ENCODE data around the gene POLDIP3.
"Not testable (repeated sequence)": the region's sequence is repeated elsewhere in the genome, so short reads cannot be mapped to it uniquely, and the experiment has no call there.

POLDIP3 gene

DNA sequence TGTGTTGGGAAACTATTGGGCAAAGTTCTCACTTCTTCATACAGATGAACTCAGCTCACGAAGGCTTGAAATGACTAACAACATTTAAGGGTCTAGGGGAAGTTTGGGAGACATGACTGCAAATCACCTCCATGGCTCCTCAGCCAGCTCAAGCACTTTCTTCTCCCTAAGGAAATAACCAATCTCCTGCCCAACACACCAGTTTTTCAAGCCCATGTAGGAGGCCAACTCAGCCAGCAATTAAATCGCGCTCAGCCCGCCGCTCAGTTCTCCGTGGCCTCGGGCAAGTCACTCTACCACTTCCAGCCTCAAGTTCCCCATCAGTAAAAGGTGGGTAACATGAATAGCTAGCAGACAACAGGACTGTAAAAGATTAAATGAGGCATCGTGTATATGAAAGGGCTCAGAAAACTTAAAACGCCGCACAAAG is 796 bp downstream of the POLDIP3 start:
- FAIRE-seq (no peak), DNase-seq (ENCODE audit: insufficient read length) (no peak)
- TF ChIP-seq POLR2AphosphoS5 (IDR thresholded peaks at IDR 0.05; ENCODE audit: low read depth, low read length), result peak; percentile 47
- TF ChIP-seq TAF1 (IDR thresholded peaks at IDR 0.05; ENCODE audit: borderline replicate concordance, low read depth, low read length), result no peak

DNA sequence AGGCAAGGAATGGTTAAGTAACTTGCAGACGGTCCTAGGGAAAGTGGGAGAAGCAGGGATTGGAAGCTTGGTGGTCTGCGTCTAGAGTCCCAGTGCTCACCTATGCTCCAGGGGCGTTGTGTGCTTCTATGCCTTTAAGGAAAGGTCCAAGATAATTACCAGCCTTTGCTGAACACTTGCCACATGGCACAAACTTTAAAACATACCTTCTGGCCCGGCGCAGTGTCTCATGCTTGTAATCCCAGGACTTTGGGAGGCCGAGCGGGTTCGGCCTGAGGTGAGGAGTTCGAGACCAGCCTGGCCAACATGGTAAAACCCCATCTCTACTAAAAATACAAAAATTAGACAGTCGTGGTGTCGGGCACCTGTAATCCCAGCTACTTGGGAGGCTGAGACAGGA is 2.3 kb downstream of the POLDIP3 start:
- FAIRE-seq (no peak), DNase-seq (ENCODE audit: insufficient read length) (no peak)
- TF ChIP-seq POLR2AphosphoS5 (IDR thresholded peaks at IDR 0.05; ENCODE audit: low read depth, low read length), result no peak
- no peak for TF ChIP-seq TAF1 (IDR thresholded peaks at IDR 0.05; ENCODE audit: borderline replicate concordance, low read depth, low read length)
- TF ChIP-seq POLR2A (IDR thresholded peaks at IDR 0.05; ENCODE audit: low read depth, low read length), result no peak

DNA sequence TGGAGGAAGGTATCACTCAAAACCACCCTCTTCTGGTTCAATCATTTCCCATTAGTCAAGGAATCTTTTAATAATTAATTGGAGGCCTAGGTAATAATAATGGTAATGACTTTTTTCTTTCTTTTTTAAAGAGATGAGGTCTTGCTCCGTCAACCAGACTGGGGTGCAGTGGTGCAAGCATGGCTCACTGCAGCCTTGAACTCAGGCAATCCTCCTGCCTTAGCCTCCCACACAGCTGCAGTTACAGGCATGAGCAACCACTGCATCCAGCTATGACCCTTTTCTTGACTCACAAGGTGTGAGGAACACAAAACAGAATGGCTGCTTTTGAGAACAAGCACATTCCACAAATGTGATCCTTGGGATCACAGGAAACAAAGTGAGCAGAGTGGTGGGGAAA is 3.6 kb downstream of the POLDIP3 start:
- no peak for FAIRE-seq
- no peak for TF ChIP-seq POLR2AphosphoS5 (IDR thresholded peaks at IDR 0.05; ENCODE audit: low read depth, low read length)
- TF ChIP-seq TAF1 (IDR thresholded peaks at IDR 0.05; ENCODE audit: borderline replicate concordance, low read depth, low read length), result no peak
- TF ChIP-seq POLR2A (IDR thresholded peaks at IDR 0.05; ENCODE audit: low read depth, low read length), result no peak
- no peak for DNase-seq (ENCODE audit: insufficient read length)

GRCh38 chr22:42610186-42610585 is 4.5 kb downstream of the POLDIP3 start:
- TF ChIP-seq TAF1 (IDR thresholded peaks at IDR 0.05; ENCODE audit: borderline replicate concordance, low read depth, low read length) (no peak), POLR2AphosphoS5 (IDR thresholded peaks at IDR 0.05; ENCODE audit: low read depth, low read length) (no peak), POLR2A (IDR thresholded peaks at IDR 0.05; ENCODE audit: low read depth, low read length) (no peak)
- no peak for DNase-seq (ENCODE audit: insufficient read length)
- FAIRE-seq, result no peak

DNA sequence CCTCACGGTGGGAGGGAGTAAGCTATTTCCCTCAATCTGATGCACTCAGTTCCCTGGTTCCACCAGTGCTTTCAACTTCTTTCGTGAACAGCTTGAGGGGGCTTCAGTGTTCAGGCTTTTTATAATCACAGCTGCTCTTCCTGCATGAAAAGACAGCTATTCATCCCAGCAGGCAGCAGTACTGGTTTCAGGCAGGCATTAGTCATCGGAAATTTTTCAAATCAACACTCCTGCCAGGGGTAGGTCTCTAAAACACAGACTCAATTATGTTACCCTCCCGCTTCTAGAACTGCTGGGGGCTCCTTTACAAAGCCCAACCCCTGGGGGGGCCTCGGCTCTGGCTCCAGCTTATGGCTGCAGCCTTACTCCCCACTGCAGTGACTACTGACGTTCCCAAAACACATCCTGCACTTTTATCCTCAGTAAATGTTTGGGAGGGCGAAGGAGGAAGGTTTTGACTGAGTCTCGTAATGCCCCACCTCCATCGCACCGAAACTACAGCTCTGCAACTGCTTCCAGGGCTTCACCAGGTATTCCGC is 5.8 kb downstream of the POLDIP3 start:
- no peak for TF ChIP-seq POLR2A (IDR thresholded peaks at IDR 0.05; ENCODE audit: low read depth, low read length)
- no peak for TF ChIP-seq TAF1 (IDR thresholded peaks at IDR 0.05; ENCODE audit: borderline replicate concordance, low read depth, low read length)
- no peak for TF ChIP-seq POLR2AphosphoS5 (IDR thresholded peaks at IDR 0.05; ENCODE audit: low read depth, low read length)
- FAIRE-seq (no peak), DNase-seq (ENCODE audit: insufficient read length) (no peak)

DNA sequence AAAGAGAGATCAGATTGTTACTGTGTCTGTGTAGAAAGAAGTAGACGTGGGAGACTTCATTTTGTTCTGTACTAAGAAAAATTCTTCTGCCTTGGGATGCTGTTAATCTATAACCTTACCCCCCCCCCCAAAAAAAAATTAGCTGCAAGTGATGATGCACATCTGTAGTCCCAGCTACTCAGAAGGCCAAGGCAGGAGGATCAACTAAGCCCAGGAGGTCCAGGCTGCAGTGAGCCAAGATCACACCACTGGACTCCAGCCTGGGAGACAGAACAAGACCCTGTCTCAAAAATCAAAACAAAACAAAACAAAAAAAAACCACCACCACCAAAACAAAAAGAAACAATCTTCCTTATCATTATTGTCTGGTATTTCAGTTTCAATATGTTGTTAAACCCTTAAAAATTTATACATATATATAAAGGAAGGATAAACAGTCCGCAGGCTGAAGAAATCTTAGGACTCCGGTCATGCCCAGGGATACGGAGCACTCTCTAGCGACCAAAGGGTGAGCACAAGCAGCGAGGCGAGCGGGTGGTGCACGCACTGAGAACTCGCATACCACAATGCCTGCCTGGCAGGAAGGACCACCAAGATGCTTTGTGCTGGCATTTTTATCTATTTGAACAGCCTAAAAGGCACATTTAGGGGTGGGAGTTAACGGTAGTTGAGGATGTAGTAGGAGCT is 6.4 kb downstream of the POLDIP3 start:
- FAIRE-seq (no peak), DNase-seq (ENCODE audit: insufficient read length) (no peak)
- TF ChIP-seq TAF1 (IDR thresholded peaks at IDR 0.05; ENCODE audit: borderline replicate concordance, low read depth, low read length), result no peak
- TF ChIP-seq POLR2AphosphoS5 (IDR thresholded peaks at IDR 0.05; ENCODE audit: low read depth, low read length), result no peak
- TF ChIP-seq POLR2A (IDR thresholded peaks at IDR 0.05; ENCODE audit: low read depth, low read length), result no peak

DNA sequence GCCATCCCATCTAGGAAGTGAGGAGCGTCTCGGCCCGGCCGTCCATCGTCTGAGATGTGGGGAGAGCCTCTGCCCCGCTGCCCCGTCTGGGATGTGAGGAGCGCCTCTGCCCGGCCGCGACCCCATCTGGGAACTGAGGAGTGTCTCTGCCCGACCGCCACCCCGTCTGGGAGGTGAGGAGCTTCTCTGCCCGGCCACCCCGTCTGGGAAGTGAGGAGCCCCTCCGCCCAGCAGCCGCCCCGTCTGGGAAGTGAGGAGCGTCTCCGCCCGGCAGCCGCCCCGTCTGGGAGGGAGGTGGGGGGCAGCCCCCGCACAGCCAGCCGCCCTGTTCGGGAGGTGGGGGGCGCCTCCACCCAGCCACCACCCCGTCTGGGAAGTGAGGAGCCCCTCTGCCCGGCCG is 7.0 kb downstream of the POLDIP3 start:
- DNase-seq (ENCODE audit: insufficient read length); FAIRE-seq: not testable (repeated sequence)

GRCh38 chr22:42604403-42604802 is 10.3 kb downstream of the POLDIP3 start:
- DNase-seq (ENCODE audit: insufficient read length) (no peak), FAIRE-seq (no peak)
- TF ChIP-seq POLR2AphosphoS5 (IDR thresholded peaks at IDR 0.05; ENCODE audit: low read depth, low read length) (no peak), TAF1 (IDR thresholded peaks at IDR 0.05; ENCODE audit: borderline replicate concordance, low read depth, low read length) (no peak), POLR2A (IDR thresholded peaks at IDR 0.05; ENCODE audit: low read depth, low read length) (no peak)

- no peak for TF ChIP-seq POLR2A (IDR thresholded peaks at IDR 0.05; ENCODE audit: low read depth, low read length)
- no peak for TF ChIP-seq TAF1 (IDR thresholded peaks at IDR 0.05; ENCODE audit: borderline replicate concordance, low read depth, low read length)
- TF ChIP-seq POLR2AphosphoS5 (IDR thresholded peaks at IDR 0.05; ENCODE audit: low read depth, low read length), result no peak
- FAIRE-seq (no peak), DNase-seq (ENCODE audit: insufficient read length) (no peak)
Measured at GRCh38 chr22:42603427-42603826, 11.3 kb downstream of the POLDIP3 start.

DNA sequence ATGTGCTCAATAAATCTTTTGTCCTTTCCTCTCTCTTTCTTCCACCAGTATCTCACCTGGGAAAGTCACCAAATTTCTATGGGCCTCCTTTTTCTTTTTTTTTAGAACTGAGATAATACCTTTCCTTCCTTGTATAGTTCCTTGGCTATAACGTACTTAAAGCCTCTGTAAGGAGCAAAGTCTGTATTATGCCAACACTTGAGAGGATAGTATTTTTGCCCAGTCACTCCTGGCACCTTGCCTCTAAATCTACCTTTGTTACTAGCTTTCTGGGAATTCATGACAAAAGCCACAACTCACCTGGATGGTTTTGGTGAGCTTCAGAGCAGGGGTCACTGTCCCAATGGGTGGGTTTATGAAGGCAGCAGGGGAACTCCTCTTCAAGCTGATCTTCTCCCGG is 12.2 kb downstream of the POLDIP3 start:
- no peak for DNase-seq (ENCODE audit: insufficient read length)
- TF ChIP-seq POLR2AphosphoS5 (IDR thresholded peaks at IDR 0.05; ENCODE audit: low read depth, low read length) (no peak), POLR2A (IDR thresholded peaks at IDR 0.05; ENCODE audit: low read depth, low read length) (no peak), TAF1 (IDR thresholded peaks at IDR 0.05; ENCODE audit: borderline replicate concordance, low read depth, low read length) (no peak)
- FAIRE-seq, result no peak

GRCh38 chr22:42601879-42602465 is 12.7 kb downstream of the POLDIP3 start:
- FAIRE-seq, result no peak
- TF ChIP-seq POLR2AphosphoS5 (IDR thresholded peaks at IDR 0.05; ENCODE audit: low read depth, low read length), result no peak
- no peak for TF ChIP-seq TAF1 (IDR thresholded peaks at IDR 0.05; ENCODE audit: borderline replicate concordance, low read depth, low read length)
- no peak for TF ChIP-seq POLR2A (IDR thresholded peaks at IDR 0.05; ENCODE audit: low read depth, low read length)
- DNase-seq (ENCODE audit: insufficient read length), result no peak

DNA sequence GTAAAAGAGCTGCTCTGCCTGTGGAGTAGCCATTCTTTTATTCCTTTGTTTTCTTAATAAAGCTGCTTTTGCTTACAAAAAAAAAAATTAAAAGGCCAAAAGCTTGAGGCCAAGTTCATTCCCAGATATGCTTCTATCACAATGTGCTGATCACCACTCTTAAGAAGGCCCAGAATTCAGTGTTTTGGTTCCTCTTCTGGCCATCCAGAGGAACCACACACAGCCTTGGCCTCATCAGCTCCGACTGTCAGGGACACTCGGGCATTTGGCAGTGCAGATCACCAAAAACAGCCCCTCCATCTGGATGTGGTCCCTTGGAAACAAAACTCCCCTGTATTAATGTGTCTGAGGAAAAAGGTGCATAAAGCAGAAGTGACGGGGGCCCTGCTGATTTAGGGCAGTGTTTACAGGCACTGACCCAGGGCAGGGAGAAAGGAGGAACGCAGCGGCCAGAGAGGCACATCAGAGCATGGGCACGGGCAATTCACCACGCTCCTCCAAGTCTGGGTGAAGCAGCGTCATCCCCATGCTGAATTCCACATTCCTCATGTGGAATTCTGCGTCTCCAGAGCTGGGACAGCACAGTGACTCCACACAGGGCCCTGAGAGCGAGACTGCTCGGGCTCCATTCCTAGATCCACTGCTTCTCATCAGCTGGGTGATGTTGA is 17.7 kb downstream of the POLDIP3 start:
- TF ChIP-seq TAF1 (IDR thresholded peaks at IDR 0.05; ENCODE audit: borderline replicate concordance, low read depth, low read length), result no peak
- TF ChIP-seq POLR2AphosphoS5 (IDR thresholded peaks at IDR 0.05; ENCODE audit: low read depth, low read length), result no peak
- TF ChIP-seq POLR2A (IDR thresholded peaks at IDR 0.05; ENCODE audit: low read depth, low read length), result no peak
- FAIRE-seq (no peak), DNase-seq (ENCODE audit: insufficient read length) (no peak)
